HuH-7 (cell line): Measurements from ENCODE around the gene BICD2.

Experiments
- DNase-seq: peaks from one replicate; pipeline ENCODE4 v3.0.0; 2011; ENCODE audit warnings: low spot score

BICD2 gene

DNA sequence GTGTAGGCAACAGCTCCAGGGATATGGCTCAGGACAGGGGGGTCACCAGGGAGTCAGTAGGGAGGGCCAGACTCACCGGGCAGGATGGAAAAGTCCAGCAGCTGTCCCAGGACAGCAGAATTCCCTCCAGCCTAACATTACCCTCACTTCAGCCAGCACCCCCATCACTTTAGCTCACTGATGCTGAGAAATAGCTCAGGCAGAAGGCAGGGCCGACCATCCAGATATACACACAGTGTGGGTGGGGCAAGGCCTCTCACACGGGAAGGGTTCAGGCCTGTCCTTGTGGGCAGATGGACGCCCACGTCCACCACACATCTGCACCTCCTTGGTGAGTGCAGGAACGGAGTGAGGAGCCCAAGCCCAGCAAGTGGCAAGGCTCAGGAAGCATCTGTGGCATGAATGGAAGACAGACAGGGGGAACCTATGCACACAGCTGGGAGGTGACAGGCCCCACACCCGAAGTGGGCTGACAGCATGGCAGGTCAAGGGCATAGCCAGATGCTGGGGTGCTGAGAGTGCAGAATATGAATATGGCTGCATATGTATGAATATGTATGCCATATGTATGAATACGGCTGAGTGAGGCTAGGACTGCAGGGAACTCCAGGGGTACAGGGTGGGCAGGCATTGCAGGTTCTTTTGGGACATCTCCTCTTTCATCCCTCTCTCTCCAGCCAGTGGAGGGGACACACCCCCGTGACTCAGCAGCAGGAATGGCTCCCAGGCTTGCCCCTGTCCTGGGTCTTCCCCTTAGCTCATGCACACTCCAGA, 17.0 kb downstream of the BICD2 start:
- DNase-seq: no peak

DNA sequence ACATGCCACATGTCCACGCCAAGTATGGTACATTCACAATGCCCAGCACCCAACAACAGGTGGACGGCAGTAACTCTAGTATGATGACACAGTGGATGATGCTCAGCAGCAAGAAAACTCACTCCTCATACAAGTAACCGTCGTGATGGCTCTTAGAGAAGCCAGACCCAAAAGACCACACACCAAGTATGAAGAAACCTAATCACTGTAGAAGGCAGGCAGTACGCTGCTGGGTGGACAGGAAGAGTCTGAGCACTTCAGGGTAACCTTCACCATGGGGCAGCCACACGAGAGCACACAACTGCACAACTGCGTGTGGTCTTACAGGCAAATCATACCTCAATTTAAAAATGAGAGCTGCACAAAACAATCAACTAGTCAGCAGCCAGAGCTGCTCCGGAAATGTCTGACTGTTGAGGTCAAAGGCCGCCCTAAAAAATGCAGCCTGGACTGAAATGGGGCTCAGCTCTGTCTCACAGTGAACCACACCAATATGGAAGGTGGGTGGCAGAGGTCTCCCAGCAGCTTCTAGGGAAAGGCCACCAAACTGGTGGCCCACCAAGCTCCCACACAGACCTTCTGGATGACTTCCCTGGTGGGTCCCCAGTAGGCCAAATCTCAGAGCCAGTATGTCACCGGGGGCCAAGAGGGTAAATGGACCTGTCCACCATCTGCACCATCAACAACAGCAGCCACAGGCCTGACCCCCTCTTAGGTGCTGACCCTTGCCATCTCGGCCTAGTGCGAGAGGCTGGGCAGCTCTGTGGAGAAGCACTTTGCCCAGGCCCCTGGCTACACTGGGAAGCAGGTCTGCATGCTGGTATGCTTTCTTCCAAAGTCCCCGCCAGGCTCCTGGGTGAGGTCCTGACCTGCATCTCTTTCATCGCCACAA, 17.8 kb downstream of the BICD2 start:
- DNase-seq: no peak

DNA sequence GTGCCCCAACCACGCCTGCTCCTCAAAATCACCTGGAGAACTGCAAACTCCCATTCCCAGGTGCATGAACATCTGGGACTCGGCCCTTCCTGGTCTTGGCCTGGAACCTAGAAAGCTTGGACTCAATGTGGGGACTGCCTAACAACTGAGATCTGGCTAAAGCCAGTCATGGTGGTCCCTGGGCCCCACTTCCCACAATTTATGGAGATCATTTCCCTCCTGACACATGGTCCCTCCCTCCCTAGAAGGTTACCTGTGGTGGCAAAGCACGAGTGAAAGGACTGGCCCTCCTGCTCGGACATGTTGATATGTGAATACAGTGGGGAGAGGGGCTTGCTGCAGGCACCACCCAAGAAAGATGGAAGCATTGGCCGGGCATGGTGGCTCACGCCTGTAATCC, 18.8 kb downstream of the BICD2 start:
- no peak for DNase-seq

DNA sequence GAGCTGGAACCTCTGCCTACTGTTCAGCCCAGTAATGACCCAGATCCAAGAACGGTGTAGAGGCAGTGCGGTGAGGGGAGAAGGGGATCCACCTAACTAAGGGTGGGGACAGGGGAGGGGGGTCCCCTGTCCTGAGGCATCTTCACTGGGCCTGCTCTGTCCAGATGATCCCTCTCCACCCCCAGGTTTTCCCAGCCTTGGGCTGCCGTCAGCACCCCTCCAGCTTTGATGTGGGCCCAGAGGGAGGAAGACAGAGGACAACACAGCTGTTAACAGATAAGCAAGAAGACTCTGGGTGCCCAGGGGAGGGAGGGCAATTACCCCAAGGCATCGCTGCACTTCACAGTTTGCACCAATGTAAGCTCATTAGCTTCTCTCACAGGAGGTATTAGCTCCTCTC, 19.3 kb downstream of the BICD2 start:
- DNase-seq: no peak

DNA sequence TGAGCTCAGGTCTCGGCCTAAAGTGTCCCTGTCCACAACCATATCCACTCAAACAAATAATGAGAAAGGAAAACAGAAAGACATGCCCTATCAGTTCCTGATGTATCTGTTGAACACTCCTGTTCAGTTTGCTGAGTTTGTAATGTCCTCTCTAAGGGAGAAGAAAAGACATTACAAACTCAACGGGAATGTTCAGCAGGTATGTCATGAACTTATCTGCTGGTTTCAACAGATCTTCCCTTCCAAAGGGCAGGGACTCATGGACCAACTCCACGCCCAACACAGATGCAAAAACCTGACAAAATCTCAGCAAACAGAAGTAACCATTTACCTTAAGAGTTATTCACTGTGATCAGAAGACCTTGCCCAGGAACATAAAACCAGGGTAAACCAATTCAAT, 23.7 kb downstream of the BICD2 start:
- DNase-seq: no peak

DNA sequence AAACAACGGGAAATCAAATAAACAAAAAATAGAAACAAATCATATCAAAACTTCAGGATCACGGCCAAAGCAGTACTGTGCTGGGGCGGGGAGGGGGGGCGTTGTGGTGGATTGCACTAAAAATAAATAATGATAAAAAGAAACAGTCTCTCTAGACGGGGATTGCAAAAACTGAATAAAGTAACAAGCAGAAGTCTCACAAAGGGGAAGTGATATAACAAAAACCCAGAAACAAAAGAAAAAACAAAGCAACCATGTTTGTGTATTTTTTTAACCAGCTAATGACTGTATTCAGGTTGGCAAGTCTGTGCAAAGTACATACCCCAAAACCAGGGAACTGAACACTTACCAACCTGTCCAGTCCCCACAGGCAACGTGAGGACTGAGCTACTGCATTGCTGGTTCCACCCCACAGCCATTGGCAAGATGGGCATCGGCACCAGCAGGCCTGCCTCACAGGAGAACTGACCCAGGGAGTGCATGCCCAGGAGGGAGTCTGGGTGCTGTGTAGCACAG, 24.1 kb downstream of the BICD2 start:
- no peak for DNase-seq

DNA sequence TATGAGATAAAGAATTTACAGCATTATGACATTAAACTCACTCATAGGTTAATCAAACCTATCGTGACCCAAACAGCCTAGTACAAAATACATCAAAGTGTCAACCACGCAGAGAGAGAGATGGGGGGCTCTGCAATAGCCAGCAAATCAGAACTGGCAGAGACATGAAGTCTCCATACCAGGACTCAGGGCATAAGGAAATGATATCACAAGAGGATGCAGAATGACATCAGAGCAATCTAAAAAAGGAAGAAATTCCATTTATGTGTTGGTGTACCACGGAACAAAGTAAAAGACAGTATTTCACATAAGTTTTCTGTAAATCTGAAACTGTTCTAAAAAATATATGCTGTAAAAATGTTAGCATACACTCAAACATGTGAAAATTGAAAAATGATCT, 24.6 kb downstream of the BICD2 start:
- DNase-seq: no peak

DNA sequence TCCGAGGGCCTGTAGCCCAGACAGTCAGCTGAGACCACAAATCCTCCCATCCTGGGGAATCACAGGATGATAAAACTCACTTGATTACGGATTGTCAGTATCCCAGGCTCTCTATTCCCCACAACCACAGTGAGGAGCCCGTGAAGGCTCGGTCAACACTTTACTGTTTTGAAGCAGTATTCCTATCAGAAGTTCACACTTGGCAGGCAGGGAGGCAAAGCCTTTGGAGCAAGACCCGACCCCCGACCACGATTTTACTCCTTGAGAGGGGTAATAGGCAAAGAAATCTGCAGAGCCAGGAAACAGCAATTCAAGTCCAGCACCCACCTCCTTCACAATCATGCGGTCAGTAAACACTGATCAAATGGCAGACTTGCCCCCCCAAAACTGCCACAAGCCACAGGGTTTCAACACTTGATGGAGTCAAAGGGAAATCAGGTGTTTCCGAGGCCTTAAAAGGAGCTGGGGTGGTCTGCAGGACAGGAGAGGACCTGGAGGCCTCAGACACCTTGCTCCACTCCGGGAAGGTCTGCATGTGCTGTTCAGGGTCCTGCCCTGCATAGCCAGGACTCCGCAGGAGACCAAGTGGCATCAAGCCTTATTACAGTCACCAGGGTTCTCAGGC, 25.2 kb downstream of the BICD2 start:
- no peak for DNase-seq

DNA sequence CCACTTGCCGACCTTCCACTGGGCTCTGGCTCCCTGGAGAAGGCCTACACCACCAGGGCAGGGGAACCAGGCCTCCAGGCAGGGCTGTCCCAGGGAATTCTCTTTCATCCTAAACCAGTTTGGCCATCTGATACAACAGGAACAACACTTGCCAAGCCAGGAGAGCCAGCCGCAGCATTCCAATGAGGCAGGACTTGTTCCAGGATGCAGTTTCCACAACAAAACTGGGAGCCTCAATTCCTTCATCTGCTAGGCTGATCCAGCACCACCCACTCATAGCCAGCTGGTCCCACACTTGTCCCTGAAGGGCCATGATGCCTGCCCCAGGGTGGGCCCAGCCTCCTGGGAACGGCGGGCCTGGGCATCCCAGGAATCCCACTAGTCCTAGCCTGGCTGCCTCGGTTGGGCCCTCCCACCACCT, 26.0 kb downstream of the BICD2 start:
- no peak for DNase-seq

DNA sequence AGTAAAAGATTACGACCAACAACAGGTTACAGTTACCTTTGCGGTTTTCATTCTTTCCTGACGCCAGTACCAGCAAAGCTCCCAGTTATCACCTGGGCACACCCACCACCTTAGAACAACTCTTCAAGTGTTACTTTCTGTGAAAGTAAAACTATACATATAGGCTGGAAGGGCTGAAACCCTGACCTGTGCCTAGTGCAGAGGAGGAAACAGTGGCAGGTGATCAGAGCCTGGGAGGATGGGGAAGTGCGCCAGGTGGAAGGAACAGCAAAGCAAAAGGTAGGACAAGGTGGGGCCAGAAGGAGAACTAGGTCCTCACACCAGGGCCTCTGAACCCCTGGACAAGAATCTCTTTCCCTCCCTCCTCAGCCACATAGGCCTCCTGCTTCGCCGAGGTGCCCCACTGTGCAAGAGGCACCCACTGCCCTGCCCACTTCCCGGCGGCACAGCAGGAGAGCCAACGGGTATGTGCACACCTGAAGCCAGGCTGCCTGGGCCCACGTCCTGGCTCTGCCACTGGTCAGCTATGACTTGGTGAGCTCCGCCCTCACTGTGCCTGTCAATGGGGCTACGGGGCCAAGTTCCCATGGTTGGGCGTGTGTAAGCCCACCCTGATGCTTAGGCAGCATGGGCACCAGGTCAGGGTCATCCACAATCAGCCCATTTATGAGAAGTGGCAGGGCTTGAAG, 26.9 kb downstream of the BICD2 start:
- DNase-seq: no peak

DNA sequence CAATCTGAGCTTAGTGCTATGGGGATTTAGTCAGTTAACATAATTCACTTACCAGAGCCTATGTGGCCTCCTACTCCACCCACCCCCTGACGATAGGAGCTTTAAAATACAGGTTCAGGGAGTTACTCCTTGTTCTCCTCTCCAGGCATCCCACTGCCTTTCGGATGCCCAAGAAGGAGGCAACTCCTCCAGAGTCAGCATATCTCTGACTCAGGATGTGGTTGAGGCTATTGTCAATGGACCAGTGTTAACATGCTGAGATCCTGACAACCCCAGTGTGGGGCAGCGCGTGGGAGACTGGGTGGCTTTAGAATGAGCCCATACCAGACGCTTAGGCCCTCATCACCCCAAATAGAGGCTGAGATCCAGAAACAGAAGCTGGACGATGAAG, 27.4 kb downstream of the BICD2 start:
- DNase-seq: no peak

DNA sequence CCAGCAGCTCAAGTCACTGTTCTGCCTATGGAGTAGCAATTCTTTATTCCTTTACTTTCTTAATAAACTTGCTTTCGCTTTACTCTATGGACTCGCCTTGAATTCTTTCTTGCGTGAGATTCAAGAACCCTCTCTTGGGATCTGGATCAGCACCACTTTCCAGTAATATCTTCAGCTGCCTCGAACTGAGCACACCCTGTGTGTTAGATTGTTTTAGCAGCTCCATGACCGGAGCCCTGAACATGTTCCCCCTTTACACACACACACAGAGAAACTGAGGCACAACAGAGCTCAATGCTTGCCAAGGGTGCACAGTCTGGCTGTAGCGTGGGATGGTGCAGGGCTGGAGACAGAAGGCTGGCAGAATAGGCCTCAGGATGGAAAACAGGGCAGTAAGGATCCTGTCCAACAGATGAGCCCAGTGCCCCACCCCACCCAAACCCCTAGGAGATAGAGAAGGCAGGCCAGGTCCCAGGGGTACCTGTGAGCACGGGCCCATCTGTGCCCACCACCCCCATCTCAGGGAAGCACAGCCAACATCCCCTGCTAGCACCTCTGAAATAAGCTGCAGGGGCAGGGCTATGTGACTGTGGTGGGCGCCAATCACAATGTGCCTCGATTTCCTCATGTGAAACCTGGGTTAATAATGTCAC, 27.9 kb downstream of the BICD2 start:
- no peak for DNase-seq

DNA sequence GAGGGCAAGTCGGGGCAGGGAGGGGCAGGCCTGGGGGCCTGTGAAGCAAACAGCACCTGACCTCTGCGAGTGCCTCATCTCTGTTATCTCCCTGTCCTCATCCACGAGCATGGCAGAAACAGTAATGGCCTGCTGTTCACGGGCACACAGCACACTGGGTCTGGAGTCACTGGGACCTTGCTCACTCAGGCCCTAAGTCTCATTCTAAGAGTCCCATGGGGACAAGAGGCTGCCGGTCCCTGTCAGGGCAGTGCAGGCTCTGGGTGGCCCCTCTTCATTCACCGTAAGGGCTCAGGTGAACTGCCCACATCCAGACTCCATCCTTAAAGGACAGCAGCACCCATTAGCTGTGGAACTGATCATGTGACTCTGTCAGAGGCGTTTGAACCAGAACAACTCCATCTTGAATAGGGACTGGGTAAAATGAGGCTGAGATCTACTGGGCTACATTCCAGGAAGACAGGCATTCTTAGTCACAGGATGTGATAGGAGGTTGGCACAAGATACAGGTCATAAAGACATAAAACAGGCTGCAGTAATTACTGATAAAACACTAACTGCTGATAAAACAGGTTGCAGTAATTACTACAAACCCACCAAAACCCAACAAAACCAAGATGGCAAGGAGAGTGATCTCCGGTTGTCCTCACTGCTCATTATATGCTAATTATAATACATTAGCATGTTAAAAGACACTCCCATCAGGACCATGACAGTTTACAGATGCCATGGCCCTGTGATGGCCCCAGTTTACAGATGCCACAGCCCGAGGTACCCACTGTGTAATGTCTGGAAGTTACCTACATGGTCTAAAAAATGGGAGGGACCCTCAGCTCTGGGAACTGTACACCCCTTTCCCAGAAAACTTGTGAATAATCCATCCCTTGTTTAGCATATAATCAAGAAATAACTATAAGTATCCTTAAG, 28.7 kb downstream of the BICD2 start:
- no peak for DNase-seq

DNA sequence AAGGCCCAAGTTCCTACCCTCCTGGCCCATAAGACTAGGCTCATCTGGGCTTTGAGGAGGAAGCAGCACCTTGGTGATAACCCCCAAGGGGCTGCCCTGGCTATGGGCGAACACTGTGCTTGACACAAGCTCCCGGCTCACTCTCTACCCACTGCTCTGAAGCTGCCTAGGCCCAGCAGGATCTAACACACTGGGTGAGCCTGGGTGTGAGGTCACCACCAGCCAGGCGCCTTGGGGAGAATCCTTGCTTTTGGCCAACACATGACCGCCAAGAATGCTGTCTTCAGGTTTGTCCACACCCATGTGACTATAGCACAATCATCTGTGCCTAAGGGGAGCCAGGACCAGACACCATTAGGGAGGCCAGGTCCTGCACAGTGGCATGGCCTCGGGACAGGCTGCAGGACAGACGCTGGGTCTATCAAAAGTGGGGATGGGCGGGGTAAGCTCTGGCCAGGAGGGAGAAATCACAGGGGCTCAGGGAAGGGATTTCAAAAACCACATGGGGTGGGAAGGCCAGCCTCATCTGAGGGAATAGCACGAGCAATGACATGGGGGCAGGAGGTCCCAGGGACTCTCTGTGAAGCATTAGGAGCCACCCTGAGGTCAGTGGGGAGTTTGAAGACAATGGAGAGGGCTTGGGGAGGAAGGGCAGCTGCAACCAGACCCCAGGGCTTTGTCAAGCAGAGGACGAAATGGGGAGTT, 29.6 kb downstream of the BICD2 start:
- DNase-seq: no peak

DNA sequence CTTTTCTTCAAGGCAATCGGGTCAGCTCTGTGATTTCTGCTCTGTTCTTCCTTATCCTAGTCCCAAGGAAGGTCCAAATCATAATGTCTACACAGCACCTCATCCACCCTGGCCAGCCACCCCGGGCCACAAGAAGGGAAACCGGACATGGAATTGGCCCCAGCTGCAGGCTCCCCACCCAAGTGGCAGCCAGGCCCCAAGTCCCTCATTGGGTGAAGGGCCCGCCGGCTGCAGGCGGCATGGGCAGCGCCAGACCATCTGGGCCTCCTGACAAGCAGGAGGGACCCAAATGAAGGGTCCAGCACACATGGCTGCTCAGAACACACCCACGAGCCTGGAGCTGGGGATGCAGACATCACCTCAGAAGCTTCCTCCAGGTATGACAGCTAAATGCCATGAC, 33.7 kb downstream of the BICD2 start:
- no peak for DNase-seq

DNA sequence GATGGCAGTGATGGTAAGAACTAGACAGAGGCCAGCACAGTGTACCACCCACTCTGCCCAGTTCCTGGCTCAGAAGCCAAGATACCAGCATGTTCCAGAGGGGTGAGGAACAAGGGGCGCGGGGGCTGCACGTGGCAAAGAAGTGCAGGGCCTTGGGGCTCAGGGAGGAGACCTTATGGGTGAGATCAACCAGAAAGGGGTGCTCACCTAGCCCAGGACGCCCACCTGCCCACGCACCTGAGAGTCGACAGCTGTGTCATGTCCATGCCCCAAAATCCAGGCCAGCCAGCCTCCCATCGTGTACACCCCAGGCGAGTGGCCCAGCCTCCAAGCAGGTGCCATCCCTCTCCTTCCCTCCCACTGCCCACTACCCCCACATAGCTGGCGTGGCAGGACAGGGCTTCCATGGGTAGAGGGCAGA, 34.9 kb downstream of the BICD2 start:
- DNase-seq: no peak

DNA sequence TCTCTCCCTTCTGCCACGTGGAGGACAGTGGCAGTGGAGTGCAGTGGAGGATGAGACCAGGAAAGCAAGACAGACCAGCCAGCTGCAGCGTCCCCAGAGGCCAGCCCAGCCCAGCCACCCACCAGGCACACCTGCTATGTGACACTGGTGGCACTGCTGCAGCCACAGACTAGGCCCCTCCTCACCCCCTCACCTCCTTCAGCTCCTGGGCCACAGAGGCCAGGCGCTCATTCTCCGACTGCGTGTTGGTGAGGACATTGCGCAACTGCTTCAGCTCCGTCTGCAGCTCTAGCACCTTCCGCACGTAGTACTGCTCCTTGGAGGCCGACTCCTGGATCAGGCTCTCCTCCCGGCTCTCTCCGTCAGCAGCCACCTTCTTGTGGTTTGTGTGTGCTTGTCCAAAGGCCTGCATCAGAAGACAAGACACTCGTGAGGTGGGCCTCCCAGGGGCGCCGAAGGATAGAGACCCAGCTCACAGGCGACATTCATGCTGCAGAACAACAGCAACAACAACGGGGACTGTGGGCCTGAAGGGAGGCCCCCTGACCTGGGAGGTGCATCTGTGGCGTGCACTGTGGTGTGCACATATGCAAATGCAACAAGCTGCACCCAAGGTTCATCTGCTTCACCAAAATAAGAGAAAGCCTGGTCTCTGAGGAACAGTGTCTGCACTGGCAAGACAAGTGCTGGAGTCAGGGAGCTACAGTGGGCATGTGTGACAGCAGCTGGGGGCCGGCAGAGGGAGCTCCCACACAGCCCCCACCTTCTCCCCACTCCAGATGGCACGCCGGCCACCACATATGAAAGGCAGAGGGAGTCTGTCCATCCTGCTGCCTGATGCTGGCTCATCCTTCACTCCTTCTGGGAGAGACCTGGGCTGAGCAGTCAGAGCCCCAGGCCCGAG, 35.5 kb downstream of the BICD2 start:
- no peak for DNase-seq
